Measurements from ENCODE around the gene BAD.

Gene BAD

GRCh38 chr11:64241491-64242374 is 42.7 kb downstream of the BAD start:
- peak; percentile 99 for DNase-seq

DNA sequence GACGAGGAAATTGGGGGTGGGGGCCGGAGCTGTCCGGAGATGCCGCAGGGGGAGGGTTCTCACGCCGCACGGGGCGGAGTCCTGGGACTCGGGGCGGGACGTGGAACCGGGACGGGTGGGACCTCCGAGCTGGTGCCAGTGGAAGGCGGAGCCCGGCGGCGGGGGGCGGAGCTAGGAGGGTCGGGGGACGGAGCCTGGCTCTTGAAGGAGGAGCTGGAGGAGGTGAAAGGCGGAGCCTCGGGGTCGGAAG is 43.3 kb downstream of the BAD start:
- DNase-seq: no peak

DNA sequence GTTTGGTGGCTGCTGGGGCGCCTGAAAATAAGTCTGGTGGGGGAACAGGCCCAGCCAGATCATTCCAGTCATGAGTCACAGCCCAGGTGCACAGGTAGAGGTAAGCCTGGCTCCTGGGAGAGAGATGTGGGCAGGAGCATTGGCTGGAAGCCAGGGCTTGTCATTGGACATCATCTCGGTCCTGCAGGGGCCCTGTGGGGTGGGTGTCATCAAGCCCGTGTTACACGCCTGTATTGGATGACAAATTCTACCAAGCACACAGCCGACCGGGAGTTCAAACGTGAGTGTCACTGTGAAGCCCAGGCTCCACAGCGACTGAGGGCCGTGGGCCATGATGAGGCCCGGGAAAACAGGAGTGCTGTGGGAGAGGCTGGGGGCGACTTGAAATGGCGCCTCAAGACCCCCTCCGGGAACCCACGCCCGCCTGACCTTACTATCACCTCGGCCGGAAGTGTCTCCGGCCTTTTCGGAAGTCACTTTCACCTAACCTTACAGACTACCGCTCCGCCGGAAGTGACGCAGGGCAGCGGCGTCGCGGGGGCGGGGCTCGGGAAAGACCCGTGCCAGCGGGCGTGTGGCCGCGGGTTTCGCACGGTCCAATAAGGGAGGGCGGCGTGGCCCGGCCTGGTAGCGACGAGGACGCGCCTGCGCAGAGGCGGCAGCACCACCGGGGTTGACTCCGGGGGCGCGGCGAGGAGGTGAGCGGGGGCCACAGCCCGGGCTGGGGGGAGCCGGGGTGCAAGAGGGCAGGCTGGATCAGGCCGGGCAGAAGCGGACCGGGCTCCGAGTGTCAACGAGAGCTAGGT is 43.8 kb downstream of the BAD start, which contains the start of gene FKBP2:
Gene FKBP2, plus strand, starts transcription at position 661 of the 806 bp plus-strand sequence. CDS start 1,293 bp downstream, outside the sequence.
- peak; percentile 98 for DNase-seq

DNA sequence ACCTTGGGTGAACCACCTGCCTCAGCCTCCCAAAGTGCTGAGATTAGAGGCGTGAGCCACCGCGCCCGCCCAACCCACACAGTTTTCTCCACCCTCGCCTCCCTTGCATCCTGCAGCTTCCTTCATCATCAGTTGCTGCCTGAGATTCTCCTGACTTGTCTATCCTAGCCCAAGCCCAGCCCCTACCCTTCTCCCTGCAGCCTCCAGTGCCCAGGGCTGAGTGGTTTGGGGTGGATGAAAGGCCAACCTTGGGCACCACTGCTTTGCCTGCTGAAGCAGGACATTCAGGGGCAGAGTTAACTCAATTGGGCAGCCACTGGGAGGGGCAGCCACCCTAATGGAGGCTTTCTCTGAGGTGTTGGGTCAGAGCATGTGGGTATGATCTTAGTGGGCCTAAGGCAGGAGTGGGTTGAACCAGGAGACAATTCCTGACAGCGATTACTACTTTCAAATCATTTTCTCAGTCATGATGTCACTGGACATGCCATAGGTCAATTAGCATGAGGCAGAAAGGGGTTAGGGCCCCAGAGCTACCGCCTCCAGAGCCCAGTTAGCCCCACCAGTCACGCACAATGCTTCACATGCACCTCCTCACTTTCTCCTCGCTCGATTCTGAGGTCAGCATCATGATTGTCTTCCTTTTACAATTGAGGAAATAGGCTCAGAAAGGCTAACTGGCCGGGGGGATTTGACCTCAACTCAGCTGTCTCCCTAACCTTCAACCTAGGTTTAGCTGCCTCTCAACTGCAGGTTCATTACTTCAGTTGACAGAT is 44.6 kb downstream of the BAD start:
- no peak for DNase-seq

GRCh38 chr11:64238999-64239398 is 45.5 kb downstream of the BAD start:
- DNase-seq: no peak

DNA sequence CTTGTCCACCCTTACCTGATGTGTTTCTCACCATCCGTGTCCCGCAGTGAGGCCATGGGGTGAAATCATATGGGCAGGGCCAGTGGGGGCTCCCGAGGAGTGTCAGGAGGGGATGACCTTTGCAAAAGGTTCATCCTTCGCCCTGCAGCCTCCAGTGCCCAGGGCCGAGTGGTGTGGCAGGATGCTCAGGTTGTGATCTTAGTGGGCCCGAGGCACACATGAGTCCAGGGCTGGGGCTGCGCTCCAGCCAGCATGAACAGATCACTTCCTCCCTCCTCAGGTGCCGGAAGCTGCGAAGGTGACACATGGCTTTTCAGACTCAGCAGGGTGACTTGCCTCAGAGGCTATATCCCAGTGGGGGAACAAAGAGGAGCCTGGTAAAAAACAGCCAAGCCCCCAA is 46.4 kb downstream of the BAD start:
- no peak for DNase-seq

GRCh38 chr11:64237484-64237951 is 46.9 kb downstream of the BAD start:
- DNase-seq: no peak

DNA sequence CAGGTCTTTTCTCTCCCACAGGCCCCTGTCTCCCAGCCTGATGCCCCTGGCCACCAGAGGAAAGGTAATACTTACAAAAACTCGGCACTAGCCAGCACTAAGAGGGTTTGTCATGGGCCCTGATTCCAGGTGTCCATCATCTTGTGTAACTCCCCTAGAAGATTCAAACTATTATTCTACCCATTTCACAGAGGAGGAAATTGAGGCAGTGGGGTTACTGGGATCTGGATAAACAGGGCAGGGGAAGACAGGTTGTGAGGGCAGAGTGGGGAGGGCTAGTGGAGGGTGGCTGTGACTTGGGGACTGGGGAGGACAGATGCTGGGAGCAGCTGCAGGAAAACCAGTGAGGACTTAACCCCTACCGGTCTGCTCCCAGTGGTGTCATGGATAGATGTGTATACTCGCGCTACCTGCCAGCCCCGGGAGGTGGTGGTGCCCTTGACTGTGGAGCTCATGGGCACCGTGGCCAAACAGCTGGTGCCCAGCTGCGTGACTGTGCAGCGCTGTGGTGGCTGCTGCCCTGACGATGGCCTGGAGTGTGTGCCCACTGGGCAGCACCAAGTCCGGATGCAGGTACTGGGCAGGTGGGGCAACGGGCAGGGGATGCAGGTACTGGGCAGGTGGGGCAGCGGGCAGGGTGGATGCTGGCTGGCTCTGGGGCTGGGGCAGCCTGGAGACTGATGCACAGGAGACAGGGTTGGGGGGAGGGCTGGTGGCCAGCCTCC is 48.9 kb downstream of the BAD start:
- DNase-seq: no peak

DNA sequence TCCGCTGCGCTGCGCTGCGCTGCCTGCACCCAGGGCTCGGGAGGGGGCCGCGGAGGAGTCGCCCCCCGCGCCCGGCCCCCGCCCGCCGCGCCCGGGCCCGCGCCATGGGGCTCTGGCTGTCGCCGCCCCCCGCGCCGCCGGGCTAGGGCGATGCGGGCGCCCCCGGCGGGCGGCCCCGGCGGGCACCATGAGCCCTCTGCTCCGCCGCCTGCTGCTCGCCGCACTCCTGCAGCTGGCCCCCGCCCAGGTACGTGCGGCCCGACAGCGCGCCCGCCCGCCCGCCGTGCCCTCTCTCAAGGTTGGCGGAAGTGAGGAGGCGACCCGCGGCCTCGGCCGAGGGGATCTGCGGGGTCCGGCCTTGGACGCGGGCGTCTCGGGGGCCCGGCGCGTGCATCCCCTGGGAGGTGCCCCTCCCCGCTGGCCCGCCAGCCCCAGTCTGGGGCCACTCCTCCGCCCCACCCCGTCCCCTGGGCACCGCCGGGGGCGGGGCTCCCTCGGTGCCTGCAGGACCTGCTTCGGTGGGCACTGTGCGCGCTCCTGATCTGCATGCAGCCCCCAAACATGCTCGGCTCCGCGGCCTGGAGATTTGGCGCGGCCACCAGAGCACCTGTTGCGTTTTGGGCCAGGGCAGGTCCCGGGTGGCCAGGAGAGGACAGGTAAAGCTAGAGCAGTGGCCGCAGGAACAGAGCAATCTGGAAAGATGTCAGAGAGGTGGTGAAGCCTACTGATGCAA is 49.7 kb downstream of the BAD start:
- peak; percentile 57 for DNase-seq

GRCh38 chr11:64233913-64234586 is 50.4 kb downstream of the BAD start, which contains the start of gene VEGFB:
Gene VEGFB, plus strand, starts transcription at chr11:64234584. Its CDS starts 250 bp downstream, at chr11:64234834.
- peak; percentile 69 for DNase-seq

- no peak for DNase-seq
Measured at GRCh38 chr11:64232967-64233315, 51.5 kb downstream of the BAD start.

DNA sequence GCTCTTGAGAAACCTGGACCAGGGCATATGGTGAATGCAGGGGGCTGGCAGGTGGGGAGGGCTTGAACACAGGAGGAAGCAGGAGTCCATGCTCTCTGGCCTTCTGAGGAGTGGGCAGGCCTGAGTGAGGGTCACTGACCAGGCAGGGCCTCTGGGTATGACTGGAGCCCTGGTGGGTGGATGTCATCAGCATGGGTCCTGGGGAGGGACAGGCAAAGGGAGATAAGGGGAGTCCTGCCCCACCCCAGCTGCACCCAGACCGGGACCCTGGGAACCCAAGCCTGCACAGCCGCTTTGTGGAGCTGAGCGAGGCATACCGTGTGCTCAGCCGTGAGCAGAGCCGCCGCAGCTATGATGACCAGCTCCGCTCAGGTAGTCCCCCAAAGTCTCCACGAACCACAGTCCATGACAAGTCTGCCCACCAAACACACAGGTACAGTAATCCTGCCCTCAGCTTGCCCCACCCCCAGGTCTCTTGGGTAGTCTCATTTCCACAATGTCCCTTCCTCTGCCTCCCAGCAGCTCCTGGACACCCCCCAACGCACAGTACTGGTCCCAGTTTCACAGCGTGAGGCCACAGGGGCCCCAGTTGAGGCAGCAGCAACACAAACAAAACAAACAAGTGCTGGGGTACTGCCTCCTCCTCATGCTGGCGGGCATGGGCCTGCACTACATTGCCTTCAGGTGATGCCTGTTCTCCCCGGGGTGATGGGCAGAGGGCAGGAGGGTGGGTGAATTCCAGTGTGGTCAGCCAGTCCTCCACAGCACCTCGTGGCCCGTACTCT is 52.1 kb downstream of the BAD start:
- DNase-seq: no peak

- peak; percentile 7 for DNase-seq
Measured at GRCh38 chr11:64231546-64231945, 52.9 kb downstream of the BAD start.

GRCh38 chr11:64230985-64231365 is 53.5 kb downstream of the BAD start:
- DNase-seq: no peak

DNA sequence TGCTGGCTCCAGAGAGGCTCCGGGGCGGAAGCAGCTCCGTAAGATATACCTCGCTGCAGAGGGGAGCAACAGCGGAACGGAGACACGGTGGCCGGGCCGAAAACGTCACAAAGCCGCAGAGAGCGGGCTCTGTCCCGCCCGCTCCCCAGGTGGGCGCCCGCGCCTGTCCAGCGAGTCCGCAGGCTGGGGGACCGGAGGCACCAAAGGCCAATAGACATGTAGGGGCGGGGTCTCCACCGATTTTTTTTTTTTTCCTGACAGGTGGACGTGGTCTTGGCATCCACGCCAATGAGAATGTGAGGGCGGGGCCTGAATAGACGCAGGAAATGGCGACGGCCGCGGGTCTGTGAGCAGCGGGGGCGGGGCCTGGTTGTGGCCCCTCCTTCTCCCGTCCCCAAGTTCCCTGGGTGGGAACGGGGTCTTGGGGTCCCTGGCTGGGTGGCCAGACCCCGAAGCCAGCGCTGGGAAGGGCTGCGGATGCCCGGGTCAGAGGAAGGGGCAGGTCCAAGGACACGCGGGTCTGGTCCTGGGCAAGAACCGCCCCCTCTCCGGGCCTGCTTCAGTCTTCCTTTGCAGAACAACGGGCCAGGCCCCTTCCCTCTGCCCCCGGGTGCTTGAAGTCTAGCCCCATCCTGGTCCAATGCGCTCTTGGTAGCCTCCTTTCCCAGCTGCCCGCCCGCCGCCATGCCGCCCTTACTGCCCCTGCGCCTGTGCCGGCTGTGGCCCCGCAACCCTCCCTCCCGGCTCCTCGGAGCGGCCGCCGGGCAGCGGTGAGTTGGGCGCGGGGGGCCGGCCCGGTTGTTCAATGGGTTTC is 54.1 kb downstream of the BAD start, which contains the start of gene DNAJC4:
Gene DNAJC4, plus strand, starts transcription at position 378 of the 814 bp plus-strand sequence. Its CDS starts 307 bp downstream, at position 685.
- DNase-seq: peak; percentile 88

GRCh38 chr11:64229744-64230170 is 54.7 kb downstream of the BAD start:
- DNase-seq: no peak

GRCh38 chr11:64229090-64229743 is 55.2 kb downstream of the BAD start:
- no peak for DNase-seq

DNA sequence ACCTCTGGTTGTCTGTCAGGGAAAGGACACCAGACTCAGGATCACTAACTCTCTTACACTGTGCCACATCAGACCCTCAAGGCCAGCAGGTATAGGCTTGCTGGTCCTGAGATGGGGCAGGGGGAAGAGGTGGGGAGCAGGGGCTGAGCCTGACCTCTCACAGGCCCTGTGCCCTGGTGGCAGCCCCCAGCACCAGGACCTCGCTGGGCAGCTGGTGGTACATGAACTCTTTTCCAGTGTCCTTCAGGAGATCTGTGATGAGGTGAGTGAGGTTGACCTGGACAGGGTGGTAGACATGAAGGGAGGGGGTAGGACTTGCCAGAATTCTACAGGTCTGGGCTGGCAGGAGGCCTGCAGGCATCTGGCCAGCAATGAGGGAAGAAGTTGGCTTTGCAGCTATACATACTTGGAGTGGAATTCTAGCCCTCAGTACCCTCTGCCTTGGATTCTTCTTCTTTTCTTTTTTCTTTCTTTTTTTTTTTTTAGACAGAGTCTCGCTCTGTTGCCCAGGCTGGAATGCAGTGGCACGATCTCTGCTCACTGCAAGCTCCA is 57.0 kb downstream of the BAD start:
- DNase-seq: no peak
